Measurements from ENCODE around the gene RAB4A.

DNA sequence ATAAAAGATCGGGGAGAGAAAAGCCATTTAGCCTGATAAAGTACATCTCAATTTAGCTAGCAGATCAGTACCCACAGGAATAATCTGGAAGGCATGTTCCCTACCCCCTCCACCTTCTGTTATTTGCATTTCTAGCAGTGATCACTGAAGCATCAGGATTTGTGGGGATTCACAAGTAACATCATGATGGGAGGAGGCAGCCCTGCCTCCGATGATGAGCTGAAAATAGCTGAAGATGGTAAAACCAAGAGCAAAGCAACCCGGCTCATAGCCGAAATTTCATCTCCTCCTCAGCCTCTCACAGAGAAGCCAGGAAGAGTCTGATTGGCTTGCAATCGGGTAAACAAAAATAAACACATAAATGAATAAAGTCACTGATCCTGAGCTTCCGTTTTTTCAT, 69.6 kb downstream of the RAB4A start:
- TF ChIP-seq, protein P1, sequence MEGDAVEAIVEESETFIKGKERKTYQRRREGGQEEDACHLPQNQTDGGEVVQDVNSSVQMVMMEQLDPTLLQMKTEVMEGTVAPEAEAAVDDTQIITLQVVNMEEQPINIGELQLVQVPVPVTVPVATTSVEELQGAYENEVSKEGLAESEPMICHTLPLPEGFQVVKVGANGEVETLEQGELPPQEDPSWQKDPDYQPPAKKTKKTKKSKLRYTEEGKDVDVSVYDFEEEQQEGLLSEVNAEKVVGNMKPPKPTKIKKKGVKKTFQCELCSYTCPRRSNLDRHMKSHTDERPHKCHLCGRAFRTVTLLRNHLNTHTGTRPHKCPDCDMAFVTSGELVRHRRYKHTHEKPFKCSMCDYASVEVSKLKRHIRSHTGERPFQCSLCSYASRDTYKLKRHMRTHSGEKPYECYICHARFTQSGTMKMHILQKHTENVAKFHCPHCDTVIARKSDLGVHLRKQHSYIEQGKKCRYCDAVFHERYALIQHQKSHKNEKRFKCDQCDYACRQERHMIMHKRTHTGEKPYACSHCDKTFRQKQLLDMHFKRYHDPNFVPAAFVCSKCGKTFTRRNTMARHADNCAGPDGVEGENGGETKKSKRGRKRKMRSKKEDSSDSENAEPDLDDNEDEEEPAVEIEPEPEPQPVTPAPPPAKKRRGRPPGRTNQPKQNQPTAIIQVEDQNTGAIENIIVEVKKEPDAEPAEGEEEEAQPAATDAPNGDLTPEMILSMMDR (IDR thresholded peaks at IDR 0.05; ENCODE audit: insufficient read depth, low read length), result no peak
- TF ChIP-seq POLR2AphosphoS5 (IDR thresholded peaks at IDR 0.05; ENCODE audit: low read depth), result no peak
